CD4-positive, alpha-beta T cell treated with Interleukin-15 for 4 hours (primary cell): Measurements from ENCODE around the gene TCHP.
A peak's percentile ranks its signal among the peaks of the same experiment; 100 is the strongest.
"Not testable (repeated sequence)": the region's sequence is repeated elsewhere in the genome, so short reads cannot be mapped to it uniquely, and the experiment has no call there.

ENCODE experiments used
- DNase-seq: peaks from one replicate; pipeline ENCODE4 v3.0.0-alpha.2; 2020; ENCODE audit warnings: low spot score

TCHP gene

GRCh38 chr12:109879351-109880042 is 20.6 kb upstream of the TCHP start:
- no peak for DNase-seq

DNA sequence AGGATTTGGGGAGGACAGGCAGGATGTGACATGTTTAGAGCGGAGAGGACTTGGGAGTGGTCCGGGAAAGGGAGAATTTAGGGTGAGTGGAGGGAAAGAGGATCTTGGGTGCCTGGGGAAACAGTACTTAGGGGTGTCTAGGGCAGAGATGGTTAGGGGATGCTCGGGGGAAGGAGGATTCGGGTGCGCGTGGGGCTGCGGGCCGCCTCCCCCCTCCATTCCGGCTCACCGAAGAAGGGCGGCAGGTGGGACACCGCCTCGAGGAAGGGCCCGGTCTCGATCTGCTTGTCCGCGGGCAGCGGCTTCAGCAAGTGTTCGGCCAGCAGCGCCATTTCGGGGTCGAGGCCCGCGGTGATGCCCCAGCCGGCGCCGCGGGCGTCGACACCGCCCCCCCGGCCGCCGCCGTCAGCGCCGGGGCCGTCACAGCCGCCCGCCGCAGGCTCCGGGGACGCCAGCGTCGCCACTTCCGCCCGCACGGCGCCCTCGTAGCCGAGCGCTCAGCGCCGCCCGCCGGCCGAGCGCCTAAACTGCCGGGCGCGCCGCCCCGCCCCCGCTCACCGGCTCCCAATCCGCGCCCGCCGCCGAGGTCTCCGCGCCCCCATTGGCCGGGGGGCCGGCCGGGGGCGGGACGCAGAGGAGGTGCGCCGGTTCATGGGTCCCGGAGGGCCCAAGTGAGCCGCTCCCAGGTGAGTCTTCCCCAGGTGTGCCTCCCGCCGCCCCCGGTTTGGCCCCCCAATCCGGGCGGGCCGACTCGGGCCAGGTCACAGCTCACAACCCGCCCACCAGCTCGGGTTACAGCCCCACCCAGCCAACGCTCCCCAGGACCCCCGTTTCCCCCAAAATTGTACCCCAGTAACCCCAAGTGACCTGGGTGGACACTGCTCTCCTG is 19.8 kb upstream of the TCHP start, which contains the start of gene GLTP:
GLTP (minus strand) TSS at position 499 of the 889 bp plus-strand sequence; CDS start at position 332, 167 bp downstream.
- DNase-seq: peak; percentile 90

DNA sequence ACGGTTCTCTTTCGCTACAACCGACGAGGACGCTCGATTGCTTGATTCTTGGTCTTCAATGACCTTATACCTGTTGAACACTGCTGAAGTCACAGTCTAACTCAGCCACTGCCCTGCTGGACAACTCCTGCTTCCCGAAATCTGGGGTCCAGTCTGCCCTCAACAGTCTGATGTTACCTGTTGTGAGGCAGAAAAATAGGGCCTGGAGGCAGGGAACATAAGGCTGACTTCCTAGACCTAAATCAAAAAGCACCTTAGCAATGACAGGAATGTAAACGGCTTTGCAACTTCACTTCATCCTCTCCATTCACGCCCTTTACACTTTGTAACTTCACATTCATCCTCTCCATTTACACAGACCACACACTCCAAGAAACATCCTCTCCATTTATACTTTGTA is 19.1 kb upstream of the TCHP start:
- no peak for DNase-seq

DNA sequence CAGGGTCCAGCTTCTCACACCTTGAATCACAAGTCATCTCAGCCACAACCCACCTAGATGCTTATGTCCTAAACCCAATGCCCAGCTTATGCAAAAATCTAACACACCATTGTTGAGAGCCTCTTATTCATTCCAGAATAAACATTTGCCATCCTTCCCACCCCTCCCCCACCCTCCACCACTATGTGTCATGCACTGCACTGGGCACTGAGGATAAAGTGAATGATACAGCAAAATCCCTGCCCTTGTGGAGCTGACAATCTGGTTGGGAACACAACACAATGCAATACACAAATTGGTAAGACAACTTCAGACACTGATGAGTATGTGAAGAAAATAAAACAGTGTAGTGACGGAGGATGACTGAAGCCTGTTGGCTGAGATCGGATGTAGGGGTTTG is 18.3 kb upstream of the TCHP start:
- no peak for DNase-seq

DNA sequence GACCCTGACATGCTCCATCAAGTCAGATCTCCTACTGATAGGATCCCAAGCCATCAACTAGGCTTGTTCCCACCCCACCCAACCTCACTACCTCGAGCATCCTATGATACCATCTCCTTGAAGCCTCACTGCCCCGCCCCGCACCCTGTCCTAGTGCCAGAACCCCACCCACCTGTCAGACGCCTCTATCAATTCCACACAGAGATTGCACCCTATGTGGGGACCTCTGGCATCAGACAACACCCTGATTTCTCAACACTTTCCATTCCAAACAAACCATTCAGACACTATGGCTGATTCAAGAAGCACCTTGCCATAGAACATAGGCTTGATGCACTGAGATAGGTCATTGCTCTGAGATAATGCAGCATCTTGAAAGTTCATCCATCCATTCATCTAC is 16.6 kb upstream of the TCHP start:
- no peak for DNase-seq

DNA sequence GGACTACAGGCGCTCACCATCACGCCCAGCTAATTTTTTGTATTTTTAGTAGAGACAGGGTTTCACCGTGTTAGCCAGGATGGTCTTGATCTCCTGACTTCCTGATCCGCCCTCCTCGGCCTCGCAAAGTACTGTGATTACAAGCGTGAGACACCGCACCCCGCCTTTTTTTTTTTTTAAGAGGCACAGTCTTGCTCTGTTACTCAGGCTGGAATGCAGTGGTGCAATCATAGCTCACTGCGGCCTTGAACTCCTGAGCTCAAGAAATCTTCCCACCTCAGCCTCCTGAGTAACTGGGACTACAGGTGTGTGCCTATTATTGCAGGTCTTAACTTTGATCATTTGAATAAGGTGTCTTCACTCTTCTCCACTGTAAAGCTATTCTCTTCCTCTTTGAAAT is 14.5 kb upstream of the TCHP start:
- DNase-seq: no peak

DNA sequence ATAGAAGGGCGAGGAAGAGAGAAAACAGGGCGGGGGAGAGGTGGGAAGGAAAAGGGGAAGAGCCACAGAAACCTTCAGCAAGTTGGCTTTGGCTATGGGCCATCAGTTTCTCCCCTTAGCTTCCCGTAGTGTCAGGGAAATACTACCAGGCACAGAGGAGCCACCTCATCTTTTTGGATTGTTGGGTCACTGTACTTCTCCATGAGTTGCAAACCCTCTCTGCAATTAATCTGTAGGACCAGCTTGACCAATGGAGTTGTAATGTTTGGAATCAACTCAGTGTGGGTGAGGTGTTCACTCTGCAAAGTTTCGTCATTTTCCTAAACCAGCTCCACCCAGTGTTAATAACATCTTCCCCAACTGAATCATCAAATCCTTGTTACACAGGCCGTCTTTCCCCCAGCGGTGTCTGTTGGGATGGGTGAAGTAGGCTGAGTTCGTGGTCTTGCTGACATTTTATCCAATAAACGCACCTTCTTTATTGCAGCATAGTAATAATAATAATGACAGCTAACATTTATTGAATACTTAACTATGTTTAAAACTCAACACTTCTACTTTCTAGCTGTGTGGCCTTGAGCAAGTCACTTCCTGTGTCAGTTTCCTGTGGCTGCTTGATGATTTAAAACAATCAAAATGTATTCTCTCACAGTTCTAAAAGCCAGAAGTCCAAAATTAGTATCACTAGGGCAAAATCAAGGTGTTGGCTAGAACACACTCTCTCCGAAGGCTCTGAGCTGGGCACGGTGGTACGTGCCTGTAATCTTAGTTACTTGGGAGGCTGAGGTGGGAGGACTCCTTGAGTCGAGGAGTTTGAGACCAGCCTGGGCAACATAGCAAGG is 11.7 kb upstream of the TCHP start:
- peak; percentile 57 for DNase-seq

DNA sequence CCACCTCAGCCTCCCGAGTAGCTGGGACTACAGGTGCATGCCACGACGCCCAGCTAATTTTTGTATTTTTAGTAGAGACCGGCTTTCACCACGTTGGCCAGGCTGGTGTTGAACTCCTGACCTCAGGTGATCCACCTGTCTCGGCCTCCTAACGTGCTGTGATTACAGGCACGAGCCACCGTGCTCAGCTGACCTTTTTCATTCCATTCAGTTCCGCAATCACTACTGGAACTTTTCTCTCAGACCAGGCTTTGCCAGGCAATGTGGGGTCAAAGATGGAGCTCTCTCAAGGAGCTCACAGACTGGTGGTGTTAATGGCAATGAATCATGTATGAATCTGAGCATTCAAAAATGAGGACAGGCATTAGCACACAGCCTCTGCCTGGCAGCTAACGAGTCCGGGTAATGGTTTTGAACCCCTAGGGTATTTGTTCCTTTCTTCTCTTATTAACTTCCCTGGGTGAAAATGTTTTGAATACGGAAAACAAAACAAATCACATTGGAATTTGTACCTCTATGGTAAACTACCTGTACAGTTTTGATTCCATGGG is 9.4 kb upstream of the TCHP start:
- DNase-seq: no peak

GRCh38 chr12:109891731-109892130 is 8.3 kb upstream of the TCHP start:
- DNase-seq: not testable (repeated sequence)

GRCh38 chr12:109892165-109892715 is 7.8 kb upstream of the TCHP start:
- DNase-seq: no peak

DNA sequence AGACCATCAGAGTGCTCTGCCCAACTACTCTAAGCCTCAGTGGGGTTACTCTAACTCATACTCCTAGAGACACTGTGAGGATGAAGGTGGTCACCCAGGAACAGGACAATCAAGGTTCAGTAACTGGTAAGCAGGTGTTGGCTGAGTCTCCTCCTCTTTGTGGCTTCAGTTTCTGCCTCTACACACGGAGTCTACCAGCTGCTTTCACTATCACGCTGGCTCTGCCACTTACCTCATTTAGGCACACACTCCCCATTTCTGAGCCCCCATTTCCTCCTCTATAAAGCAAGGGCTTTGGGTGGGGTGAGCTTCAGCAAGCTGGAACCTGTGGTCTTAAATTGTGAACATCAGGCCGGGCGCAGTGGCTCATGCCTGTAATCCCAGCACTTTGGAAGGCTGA is 7.3 kb upstream of the TCHP start:
- DNase-seq: peak; percentile 28

- no peak for DNase-seq
Observed at GRCh38 chr12:109893261-109893995, 6.6 kb upstream of the TCHP start.

DNA sequence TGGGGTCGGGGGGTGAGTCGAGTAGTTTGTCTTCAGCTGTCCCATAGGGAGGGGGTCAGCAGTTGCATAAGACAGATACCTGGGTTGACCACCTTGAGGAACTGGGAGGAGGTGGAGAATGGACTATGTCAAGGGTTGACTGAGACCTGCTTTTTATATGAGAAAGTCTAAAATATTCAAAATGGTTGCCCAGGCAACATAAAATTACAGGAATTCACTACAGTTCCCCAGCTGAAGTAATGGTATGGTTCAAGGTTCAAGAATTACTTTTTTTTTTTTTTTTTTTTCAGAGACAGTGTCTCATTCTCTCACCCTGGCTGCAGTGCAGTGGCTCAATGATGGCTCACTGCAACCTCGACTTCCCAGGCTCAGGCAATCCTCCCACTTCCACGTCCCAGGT is 5.1 kb upstream of the TCHP start:
- DNase-seq: no peak

GRCh38 chr12:109896188-109896587 is 3.9 kb upstream of the TCHP start:
- no peak for DNase-seq

- no peak for DNase-seq
Observed at GRCh38 chr12:109897029-109897428, 3.0 kb upstream of the TCHP start.

DNA sequence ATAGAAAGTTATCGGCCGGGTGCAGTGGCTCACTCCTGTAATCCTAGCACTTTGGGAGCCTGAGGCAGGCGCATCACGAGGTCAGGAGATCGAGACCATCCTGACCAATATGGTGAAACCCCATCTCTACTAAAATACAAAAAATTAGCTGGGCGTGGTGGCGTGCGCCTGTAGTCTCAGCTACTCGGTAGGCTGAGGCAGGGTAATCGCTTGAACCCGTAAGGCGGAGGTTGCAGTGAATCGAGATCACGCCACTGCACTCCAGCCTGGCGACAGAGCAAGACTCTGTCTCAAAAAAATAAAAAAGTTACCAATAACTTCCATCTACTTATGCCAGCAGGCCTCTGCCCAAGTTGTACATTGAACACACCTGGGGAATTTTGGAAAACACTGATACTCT is 729 bp upstream of the TCHP start:
- not testable (repeated sequence) for DNase-seq

DNA sequence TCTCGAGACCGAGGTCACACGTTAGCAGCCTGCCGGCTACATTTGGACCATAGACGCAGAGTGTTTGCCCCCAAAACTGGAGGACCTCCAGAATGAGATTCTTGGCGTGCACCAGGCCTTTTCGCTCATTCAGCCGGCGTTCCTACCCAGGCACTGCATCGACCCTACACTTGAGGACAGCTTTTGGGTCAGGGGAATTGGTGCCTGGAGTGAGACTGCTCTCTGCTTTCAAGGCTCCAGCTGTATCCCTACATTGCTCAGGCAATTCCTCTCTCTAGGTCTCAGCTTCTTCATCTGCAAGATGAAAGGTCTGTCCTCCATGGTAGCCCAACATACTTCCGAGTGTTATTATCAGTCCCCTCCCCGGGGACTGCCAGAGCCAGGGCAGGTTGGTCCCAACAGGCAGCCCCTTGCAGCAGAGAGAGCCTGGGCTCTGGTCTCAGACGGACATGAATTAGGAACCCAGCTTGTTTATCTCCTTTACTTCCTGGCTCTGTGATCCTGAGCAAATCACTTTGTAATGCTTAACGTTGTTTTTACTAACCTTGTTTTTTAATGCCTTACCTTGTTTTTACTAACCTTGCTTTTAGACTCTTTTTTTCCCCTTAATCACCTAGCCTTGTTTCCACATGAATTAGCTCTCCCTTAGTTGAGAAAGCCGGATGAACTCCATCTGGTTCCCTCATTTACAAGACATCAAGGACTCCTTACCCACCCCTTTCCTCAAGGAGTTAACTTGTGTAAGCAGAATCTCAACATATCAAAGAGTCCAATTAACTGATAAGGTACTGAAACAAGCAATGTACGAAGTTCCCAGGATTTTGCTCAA is 892 bp downstream of the TCHP start:
- DNase-seq: no peak

DNA sequence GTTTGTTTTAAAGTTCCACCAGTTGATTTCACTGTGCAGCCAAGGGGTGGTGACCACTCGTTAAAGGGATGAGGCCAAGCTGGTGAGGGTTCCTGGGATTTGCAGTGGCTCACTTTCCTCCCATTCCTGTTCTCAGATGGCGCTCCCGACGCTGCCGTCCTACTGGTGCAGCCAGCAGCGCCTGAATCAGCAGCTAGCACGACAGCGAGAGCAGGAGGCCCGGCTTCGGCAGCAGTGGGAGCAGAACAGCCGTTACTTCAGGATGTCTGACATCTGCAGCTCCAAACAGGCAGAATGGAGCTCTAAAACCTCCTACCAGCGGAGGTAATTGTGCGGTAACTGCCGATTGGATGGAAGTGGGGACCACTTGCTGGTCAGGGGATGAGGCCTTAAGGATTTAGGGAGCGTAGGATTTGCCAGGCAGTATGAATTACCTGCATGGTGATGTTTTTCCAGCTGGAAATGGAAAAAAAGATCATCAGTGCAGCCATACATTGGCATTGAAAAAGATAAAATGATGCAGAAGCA is 2.9 kb downstream of the TCHP start:
- no peak for DNase-seq

GRCh38 chr12:109905301-109905700 is 5.2 kb downstream of the TCHP start:
- no peak for DNase-seq
